Naive B cell (primary cell): ENCODE measurements around the gene C17orf75. TPM values are rescaled to one million over a fixed set of nuclear protein-coding genes. Genes with fewer than 3 reads are reported as not detected.
"Not testable (repeated sequence)": the region's sequence is repeated elsewhere in the genome, so short reads cannot be mapped to it uniquely, and the experiment has no call there.

Source experiments
- ATAC-seq, 2 donors: fragments of 150-1000 bp; cut with Tn5 transposase; 2 replicates each; pipeline ENCODE4 v1.10.0; 2021; ENCODE audit warnings: low read depth in 2 of 2, mild to moderate bottlenecking in 2 of 2, moderate library complexity in 2 of 2
- DNase-seq: peaks from one replicate; pipeline ENCODE4 v3.0.0; 2022
- H3K27ac Mint-ChIP-seq, 6 donors: one replicate each; pipeline ENCODE4 v1.8.0; 2020 to 2022; ENCODE audit warnings: mild to moderate bottlenecking in 6 of 6, mixed read lengths in 6 of 6, moderate library complexity in 5 of 6, inconsistent platforms in 2 of 6
- H3K27me3 Mint-ChIP-seq, 3 donors: one replicate each; pipeline ENCODE4 v1.8.0; 2021 to 2022; ENCODE audit warnings: mixed read lengths in 3 of 3, mild to moderate bottlenecking in 1 of 3
- H3K36me3 Mint-ChIP-seq, 2 donors: one replicate each; pipeline ENCODE4 v1.8.0; 2020 to 2022; ENCODE audit warnings: mixed read lengths in 2 of 2, inconsistent platforms in 1 of 2, mild to moderate bottlenecking in 1 of 2
- H3K4me1 Mint-ChIP-seq, 3 donors: one replicate each; pipeline ENCODE4 v1.8.0; 2020 to 2022; ENCODE audit warnings: mixed read lengths in 3 of 3, inconsistent platforms in 1 of 3, mild to moderate bottlenecking in 1 of 3, moderate library complexity in 1 of 3
- H3K4me3 Mint-ChIP-seq, 8 donors: one replicate each; pipeline ENCODE4 v1.8.0; 2020 to 2022; ENCODE audit warnings: mild to moderate bottlenecking in 8 of 8, mixed read lengths in 8 of 8, moderate library complexity in 8 of 8, inconsistent platforms in 2 of 8
- H3K9me3 Mint-ChIP-seq, 7 donors: one replicate each; pipeline ENCODE4 v1.8.0; 2020 to 2022; ENCODE audit warnings: mixed read lengths in 7 of 7, mild to moderate bottlenecking in 5 of 7, inconsistent platforms in 2 of 7, moderate library complexity in 1 of 7
- polyA plus RNA-seq, 6 donors: library from polyadenylated mRNA; unstranded; fragments of 300-500 nt; fragmentation: Illumina TruSeq; gene quantifications; one replicate each; pipeline ENCODE4 v1.2.3, GENCODE V29; 2021; ENCODE audit warnings: low read depth in 6 of 6

Gene C17orf75, protein sequence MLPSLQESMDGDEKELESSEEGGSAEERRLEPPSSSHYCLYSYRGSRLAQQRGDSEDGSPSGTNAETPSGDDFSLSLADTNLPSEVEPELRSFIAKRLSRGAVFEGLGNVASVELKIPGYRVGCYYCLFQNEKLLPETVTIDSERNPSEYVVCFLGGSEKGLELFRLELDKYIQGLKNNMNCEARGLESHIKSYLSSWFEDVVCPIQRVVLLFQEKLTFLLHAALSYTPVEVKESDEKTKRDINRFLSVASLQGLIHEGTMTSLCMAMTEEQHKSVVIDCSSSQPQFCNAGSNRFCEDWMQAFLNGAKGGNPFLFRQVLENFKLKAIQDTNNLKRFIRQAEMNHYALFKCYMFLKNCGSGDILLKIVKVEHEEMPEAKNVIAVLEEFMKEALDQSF
- 10 to 100 TPM in 3 of 6 donors, 1 to 10 TPM in 3; 4.5 to 12.4 (median 9.6) TPM for polyA plus RNA-seq

DNA sequence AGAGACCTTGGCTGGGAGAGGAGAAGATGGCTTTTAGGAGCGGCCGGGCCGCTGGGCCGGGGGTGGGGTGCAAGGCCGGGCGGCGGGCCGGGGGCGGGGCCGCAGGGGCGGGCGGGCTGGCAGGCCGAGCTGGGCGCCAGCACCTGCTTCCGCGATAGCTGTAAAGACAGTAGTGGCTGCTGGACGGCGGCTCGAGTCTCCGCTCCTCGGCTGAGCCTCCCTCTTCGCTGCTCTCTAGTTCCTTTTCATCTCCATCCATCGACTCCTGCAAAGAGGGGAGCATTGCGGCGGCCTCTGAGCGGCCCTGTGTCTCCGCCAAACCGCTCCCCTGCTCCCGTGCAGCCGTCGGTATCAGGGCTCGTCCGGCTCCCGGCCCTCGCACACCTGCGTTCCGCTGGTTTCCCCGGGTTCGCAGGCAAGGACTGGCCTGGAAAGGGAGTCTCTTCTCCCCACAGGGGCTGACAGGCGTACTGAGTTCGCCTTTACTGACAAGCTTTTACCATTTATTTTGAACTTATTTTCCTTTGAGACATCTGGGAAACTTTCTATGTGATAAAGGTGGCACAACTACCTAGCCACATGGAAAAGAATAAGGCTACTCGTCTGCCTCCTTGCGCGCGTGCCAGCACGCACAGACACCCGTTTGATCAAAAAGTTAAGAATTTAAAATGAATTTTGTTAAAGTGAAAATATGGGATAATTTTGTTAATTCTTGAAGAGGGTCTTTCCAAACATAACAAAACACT lies at the start of gene C17orf75:
Gene C17orf75 (minus strand): TSS at position 317 of the 746 bp plus-strand sequence. CDS start 34 bp downstream, at position 283.
- H3K36me3 Mint-ChIP-seq = no peaks in the 10 kb centered on the region
- H3K27me3 Mint-ChIP-seq = no peaks in the 10 kb centered on the region
- H3K4me3 Mint-ChIP-seq = peak within 1 kb of the TSS; percentile 85 to 97 (median 93)
- H3K9me3 Mint-ChIP-seq = no peaks in the 10 kb centered on the region
- peak within 1 kb of the TSS; percentile 92 to 98 (median 96) for H3K27ac Mint-ChIP-seq
- peaks cover 12 to 23% (median 19%) of the 10 kb centered on the region in 3 donors for H3K4me1 Mint-ChIP-seq
- DNase-seq (peak; percentile 68), ATAC-seq (peak; percentile 83 to 85)

- DNase-seq (no peak), ATAC-seq (no peak)
- Mint-ChIP-seq H3K9me3 (peaks cover 0 to 2% (median 0%) of the 10 kb centered on the region in 7 donors), H3K27me3 (no peaks in the 10 kb centered on the region), H3K27ac (peak overlapping the region in 1 of 6 donors; percentile 57), H3K36me3 (no peaks in the 10 kb centered on the region), H3K4me3 (no peak overlapping the region), H3K4me1 (peaks cover 0 to 5% (median 0%) of the 10 kb centered on the region in 3 donors)
Measured at GRCh38 chr17:32388613-32389459, 46.9 kb upstream of the C17orf75 start.

- not testable (repeated sequence) for DNase-seq, H3K4me1 Mint-ChIP-seq, ATAC-seq, H3K9me3 Mint-ChIP-seq, H3K4me3 Mint-ChIP-seq, H3K27me3 Mint-ChIP-seq, H3K36me3 Mint-ChIP-seq
- peak overlapping the region in 1 of 6 donors; percentile 14 for H3K27ac Mint-ChIP-seq
Measured at GRCh38 chr17:32388128-32388527, 46.2 kb upstream of the C17orf75 start.

DNA sequence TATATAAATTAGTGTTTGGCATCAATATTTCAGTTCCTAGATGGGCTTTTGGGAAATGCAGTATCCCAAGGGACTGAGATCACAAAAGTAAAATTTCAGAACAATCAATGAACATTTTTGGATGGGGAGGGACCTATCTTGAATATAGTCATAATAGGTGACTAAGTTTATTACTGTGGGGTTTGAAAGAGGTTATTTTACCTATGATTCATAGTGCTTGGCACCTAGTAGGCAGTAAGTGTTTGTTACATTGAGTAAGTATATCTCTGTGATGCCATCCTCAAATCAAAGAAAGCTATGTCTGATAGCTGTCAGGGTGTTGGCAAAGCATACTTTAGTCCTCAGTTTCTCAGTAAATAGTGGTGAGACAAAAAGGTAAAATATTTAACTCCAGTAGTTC lies 44.9 kb upstream of the C17orf75 start:
- Mint-ChIP-seq H3K27ac (no peak overlapping the region), H3K4me3 (no peak overlapping the region), H3K9me3 (no peaks in the 10 kb centered on the region), H3K27me3 (no peaks in the 10 kb centered on the region), H3K4me1 (peaks cover 0 to 14% (median 7%) of the 10 kb centered on the region in 3 donors), H3K36me3 (peaks cover 0 to 7% of the 10 kb centered on the region in 2 donors)
- ATAC-seq (no peak), DNase-seq (no peak)

DNA sequence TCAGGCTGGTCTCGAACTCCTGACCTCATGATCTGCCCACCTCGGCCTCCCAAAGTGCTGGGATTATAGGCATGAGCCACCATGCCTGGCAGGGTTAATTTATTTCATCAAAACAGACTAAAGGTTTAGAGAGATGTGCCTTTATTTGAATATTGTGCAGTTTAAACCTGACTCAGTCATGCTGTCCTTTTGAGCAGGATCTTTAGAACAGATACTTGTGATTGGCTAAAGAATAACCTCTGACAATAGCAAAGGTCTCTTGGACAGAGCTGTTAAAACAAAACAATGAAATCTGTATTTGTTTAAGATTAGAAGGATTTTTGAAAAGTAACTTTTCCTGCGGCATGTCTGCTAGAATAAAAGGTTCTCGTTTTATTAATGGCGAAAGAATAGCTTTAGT lies 44.0 kb upstream of the C17orf75 start:
- H3K27me3 Mint-ChIP-seq = no peaks in the 10 kb centered on the region
- H3K9me3 Mint-ChIP-seq = no peaks in the 10 kb centered on the region
- peaks cover 0 to 14% (median 7%) of the 10 kb centered on the region in 3 donors for H3K4me1 Mint-ChIP-seq
- no peak overlapping the region for H3K27ac Mint-ChIP-seq
- H3K36me3 Mint-ChIP-seq = peaks cover 0 to 7% of the 10 kb centered on the region in 2 donors
- no peak overlapping the region for H3K4me3 Mint-ChIP-seq
- no peak for ATAC-seq
- no peak for DNase-seq

DNA sequence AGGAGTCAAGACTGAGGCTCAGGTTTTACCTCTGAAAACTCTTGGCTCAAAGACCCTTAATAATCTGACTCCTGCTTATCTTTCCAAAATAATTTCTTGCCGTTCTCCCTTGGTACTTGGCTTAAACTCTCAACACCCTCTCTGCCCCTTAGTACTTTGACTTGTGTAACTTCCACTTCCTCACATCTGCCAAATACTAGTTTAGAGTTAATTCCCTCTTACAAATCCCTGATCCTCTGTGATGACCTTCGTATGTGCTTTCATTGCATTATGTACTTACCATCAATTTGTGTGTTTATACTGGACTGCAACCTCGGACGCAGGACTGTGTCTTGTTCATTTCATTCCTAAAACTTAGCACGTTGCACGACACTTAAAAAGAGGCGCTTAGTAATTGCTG lies 43.1 kb upstream of the C17orf75 start:
- Mint-ChIP-seq H3K27ac (peak overlapping the region in 1 of 6 donors; percentile 27), H3K27me3 (no peaks in the 10 kb centered on the region), H3K4me3 (no peak overlapping the region), H3K4me1 (peaks cover 0 to 14% (median 7%) of the 10 kb centered on the region in 3 donors), H3K36me3 (peaks cover 0 to 7% of the 10 kb centered on the region in 2 donors), H3K9me3 (no peaks in the 10 kb centered on the region)
- DNase-seq (no peak), ATAC-seq (no peak)

DNA sequence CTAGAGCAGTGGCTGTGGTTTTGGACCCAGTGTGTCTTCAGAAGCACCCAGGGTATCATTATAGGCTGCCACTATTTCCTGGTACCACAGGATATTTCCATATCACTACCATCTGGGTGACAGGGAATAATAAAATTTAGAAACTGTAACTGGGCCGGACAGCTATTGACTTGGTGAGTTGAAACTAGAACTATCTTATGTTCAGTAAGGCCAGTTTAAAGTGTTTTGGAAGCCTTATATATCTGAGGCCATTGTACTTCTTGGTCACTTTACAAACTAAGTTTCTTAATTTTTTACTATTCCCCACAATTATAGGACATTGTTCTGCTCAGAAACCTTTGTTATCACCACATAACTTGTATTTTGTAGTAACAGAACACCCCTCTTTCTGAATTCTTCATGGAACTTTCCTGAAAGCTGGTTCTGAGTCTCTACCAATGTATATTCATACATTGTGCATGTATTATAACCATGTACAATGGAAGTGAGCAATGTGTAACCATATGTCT lies 42.0 kb upstream of the C17orf75 start:
- DNase-seq (no peak), ATAC-seq (no peak)
- H3K27me3 Mint-ChIP-seq = no peaks in the 10 kb centered on the region
- peaks cover 4 to 7% of the 10 kb centered on the region in 2 donors for H3K36me3 Mint-ChIP-seq
- no peaks in the 10 kb centered on the region for H3K9me3 Mint-ChIP-seq
- peak overlapping the region in 1 of 6 donors; percentile 1 for H3K27ac Mint-ChIP-seq
- no peak overlapping the region for H3K4me3 Mint-ChIP-seq
- H3K4me1 Mint-ChIP-seq = peaks cover 0 to 14% (median 7%) of the 10 kb centered on the region in 3 donors

DNA sequence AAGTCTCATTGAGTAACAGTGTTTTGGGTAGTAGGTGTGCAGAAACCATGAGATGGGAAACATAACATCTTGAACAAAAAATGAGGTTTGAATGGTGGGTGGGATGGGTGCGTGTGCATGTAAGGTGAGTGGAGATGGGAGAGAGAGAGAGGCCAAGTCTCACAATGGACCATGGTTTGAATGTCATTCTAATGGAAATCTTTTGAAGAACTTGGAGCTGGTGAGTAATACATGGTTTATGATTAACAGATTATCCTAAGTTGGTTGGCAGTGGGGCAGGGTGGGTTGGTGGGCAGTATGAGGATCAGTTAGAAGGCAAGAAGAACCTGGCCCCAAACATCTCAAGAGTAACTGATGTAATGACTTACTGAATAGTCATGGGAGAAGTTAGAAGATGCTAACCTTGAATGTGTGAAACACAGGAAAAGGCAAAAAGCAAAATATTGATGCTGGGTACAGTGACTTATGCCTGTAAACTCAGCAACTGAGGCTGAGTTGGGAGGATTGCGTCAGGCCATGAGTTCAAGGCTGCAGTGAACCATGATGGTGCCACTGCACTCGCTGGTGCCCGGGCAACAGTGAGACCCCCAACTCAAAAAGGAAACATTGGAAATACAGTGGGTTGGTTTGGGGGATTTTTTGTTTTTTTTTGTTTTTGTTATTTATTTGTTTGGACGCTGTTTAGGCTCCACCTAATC lies 40.7 kb upstream of the C17orf75 start:
- H3K36me3 Mint-ChIP-seq = peaks cover 4 to 7% of the 10 kb centered on the region in 2 donors
- ATAC-seq (no peak), DNase-seq (no peak)
- H3K27ac Mint-ChIP-seq = peak overlapping the region; percentile 3 to 85 (median 16)
- no peaks in the 10 kb centered on the region for H3K9me3 Mint-ChIP-seq
- no peak overlapping the region for H3K4me3 Mint-ChIP-seq
- no peaks in the 10 kb centered on the region for H3K27me3 Mint-ChIP-seq
- peaks cover 0 to 14% (median 7%) of the 10 kb centered on the region in 3 donors for H3K4me1 Mint-ChIP-seq

DNA sequence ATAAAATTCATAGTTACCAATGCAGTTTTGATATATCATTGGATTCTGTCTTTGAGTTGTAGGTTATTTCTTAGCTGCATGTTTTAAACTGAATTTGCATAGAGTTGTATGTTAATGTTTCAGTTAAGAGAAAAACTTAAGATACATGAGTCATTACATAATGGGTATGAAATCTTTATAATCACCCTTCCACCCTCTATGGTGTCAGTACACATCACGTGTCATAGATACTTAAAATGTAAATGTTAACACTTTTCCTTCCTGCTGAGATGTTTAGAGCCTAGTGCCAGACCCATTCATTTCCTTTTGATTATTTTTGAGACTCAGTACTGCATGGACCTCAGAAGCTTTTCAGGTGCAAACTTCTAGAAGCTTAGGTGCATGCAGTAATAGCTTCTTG lies 28.5 kb upstream of the C17orf75 start:
- no peak for ATAC-seq

DNA sequence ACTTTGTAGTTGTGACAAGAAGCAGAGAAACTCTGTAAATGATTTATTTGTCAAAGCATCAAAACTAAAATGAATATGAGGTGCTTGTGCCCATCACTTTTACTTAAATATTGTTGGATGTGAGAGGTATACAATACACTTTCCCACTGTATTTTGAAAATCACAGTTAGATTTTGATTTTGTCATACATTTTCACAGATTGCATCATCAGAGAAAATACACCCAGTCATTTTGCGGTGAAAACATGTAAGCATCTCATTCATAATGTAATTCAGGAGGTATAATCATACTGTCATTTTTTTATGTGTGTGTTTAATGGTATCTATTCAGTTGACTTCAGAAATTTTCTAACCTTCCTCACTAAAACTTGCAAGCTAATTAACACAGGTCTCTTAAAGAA lies 19.3 kb upstream of the C17orf75 start:
- Mint-ChIP-seq H3K36me3 (peaks cover 0 to 16% of the 10 kb centered on the region in 2 donors), H3K9me3 (no peaks in the 10 kb centered on the region), H3K4me1 (peaks cover 0 to 22% (median 13%) of the 10 kb centered on the region in 3 donors), H3K27me3 (no peaks in the 10 kb centered on the region), H3K4me3 (no peak overlapping the region), H3K27ac (no peak overlapping the region)
- DNase-seq (no peak), ATAC-seq (no peak)

More for the DNA sequence above, 28.5 kb upstream of the C17orf75 start:
- no peaks in the 10 kb centered on the region for H3K27me3 Mint-ChIP-seq
- DNase-seq = no peak
- H3K36me3 Mint-ChIP-seq = peaks cover 0 to 4% of the 10 kb centered on the region in 2 donors
- H3K27ac Mint-ChIP-seq = peak overlapping the region in 1 of 6 donors; percentile 37
- H3K4me1 Mint-ChIP-seq = peaks cover 0 to 4% (median 0%) of the 10 kb centered on the region in 3 donors
- H3K4me3 Mint-ChIP-seq = no peak overlapping the region
- H3K9me3 Mint-ChIP-seq = no peaks in the 10 kb centered on the region

GRCh38 chr17:32357615-32358014 lies 15.6 kb upstream of the C17orf75 start:
- H3K4me1 Mint-ChIP-seq = peaks cover 15 to 49% (median 39%) of the 10 kb centered on the region in 3 donors
- H3K27ac Mint-ChIP-seq = no peak overlapping the region
- H3K36me3 Mint-ChIP-seq = peaks cover 16 to 23% of the 10 kb centered on the region in 2 donors
- ATAC-seq = no peak
- H3K4me3 Mint-ChIP-seq = no peak overlapping the region
- no peak for DNase-seq
- H3K9me3 Mint-ChIP-seq = no peaks in the 10 kb centered on the region
- H3K27me3 Mint-ChIP-seq = no peaks in the 10 kb centered on the region

GRCh38 chr17:32356750-32357149 lies 14.8 kb upstream of the C17orf75 start:
- Mint-ChIP-seq H3K27ac (peak overlapping the region in 1 of 6 donors; percentile 45), H3K4me1 (peaks cover 15 to 46% (median 44%) of the 10 kb centered on the region in 3 donors), H3K27me3 (no peaks in the 10 kb centered on the region), H3K4me3 (peak overlapping the region in 3 of 8 donors; percentile 30 to 50 (median 35)), H3K9me3 (no peaks in the 10 kb centered on the region), H3K36me3 (peaks cover 16 to 21% of the 10 kb centered on the region in 2 donors)
- no peak for ATAC-seq
- no peak for DNase-seq
